Stomach (tissue), 4 donors: ENCODE data around the gene CRB2.

Experiments
- CTCF ChIP-seq, 7 experiments: fragments of 450-650 bp in 4 of 7; fragments of 200-600 bp in 3 of 7; sonication (generic) in 3 of 7; IDR thresholded peaks; one replicate each; pipeline ENCODE4 v1.5.1; 2016 to 2019; ENCODE audit warnings: antibody characterized with exemption in 7 of 7, control low read depth in 2 of 7, mild to moderate bottlenecking in 1 of 7
- EP300 ChIP-seq: sonication (generic); formaldehyde crosslinking; IDR thresholded peaks from one replicate; pipeline ENCODE4 v1.6.1; 2017; ENCODE audit warnings: antibody characterized with exemption
- POLR2A ChIP-seq, 4 donors: fragments of 450-650 bp; IDR thresholded peaks; one replicate each; pipeline ENCODE4 v1.6.1; 2016; ENCODE audit warnings: antibody characterized with exemption in 4 of 4, control low read depth in 2 of 4, mild to moderate bottlenecking in 1 of 4, moderate library complexity in 1 of 4
- POLR2AphosphoS5 ChIP-seq, 3 donors: sonication (generic); formaldehyde crosslinking; IDR thresholded peaks; one replicate each; pipeline ENCODE4 v1.6.1; 2016; ENCODE audit warnings: antibody characterized with exemption in 3 of 3

DNA sequence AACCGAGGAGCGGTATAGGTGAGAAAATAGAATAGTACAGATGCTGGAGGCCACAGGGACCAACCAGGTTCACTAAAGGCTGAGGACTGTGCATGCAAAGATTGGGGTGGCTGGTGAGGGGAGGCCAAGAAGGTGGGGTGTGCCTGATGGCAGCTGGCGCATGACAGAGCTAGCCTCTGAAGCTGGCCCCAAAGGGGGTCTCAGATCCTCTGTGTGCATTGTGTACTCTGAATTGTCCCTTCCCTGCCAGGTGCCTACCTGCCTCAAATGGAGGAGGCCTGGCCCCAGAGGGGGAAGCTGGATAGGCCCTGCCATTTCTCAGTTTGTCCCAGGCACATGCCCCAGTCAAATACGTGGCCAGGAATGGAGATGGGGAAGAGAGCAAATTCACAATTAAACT lies 63.1 kb downstream of the CRB2 start:
- TF ChIP-seq CTCF (IDR thresholded peaks at IDR 0.05), result no peak
- no peak for TF ChIP-seq POLR2A (IDR thresholded peaks at IDR 0.05)
- TF ChIP-seq EP300, result no peak
- no peak for TF ChIP-seq POLR2AphosphoS5 (IDR thresholded peaks at IDR 0.05)
